Motor neuron (in vitro differentiated cells): ENCODE data around the gene NANOGP8. TPM values are rescaled to one million over a fixed set of nuclear protein-coding genes. Genes with fewer than 3 reads are reported as not detected.

Source experiments
- ATAC-seq, 8 experiments: fragments of 200-7000 bp; cut with Tn5 transposase; replicated peaks in 6 of 8; 2 replicates each; pipeline ENCODE4 v1.8.0; 2021; ENCODE audit warnings: mild to moderate bottlenecking in 8 of 8, moderate library complexity in 8 of 8
- H3K27ac ChIP-seq, 2 donors: fragments of 250-450 bp; sonication (Bioruptor Pico); 2 replicates each; pipeline ENCODE4 v1.9.0; 2021; ENCODE audit warnings: antibody characterized with exemption in 2 of 2, mild to moderate bottlenecking in 2 of 2, moderate library complexity in 1 of 2
- H3K4me1 ChIP-seq, 2 donors: fragments of 250-450 bp; sonication (Bioruptor Pico); replicated peaks in 1 of 2; 2 replicates each; pipeline ENCODE4 v1.6.1; 2021; ENCODE audit warnings: antibody characterized with exemption in 2 of 2, mild to moderate bottlenecking in 2 of 2, moderate library complexity in 1 of 2
- H3K4me3 ChIP-seq, 5 donors: fragments of 250-450 bp; sonication (Bioruptor Pico); 2 replicates each; pipeline ENCODE4 v1.9.0; 2021; ENCODE audit warnings: antibody characterized with exemption in 5 of 5, mild to moderate bottlenecking in 5 of 5, moderate library complexity in 4 of 5
- WGBS, 10 experiments: fragments of 450-650 bp; shearing (Covaris generic); methylation state at CpG; one replicate each; pipeline ENCODE4 v1.0.0; 2022; 5-methylcytosine and 5-hydroxymethylcytosine counted together
- in situ Hi-C, 9 experiments: fragments of 400-800 bp; cut with MboI; loops; one replicate each; pipeline ENCODE4 v1.15.0; 2021; ENCODE audit warnings: low sequenced_read_pairs in 9 of 9, low pct_unique_long_range_greater_than_20kb in 2 of 9; ENCODE audit not compliant: unreplicated experiment in 9 of 9
- total RNA-seq, 8 experiments: library from RNA; unstranded; fragments of 300-600 nt; gene quantifications; 2 replicates each; pipeline versions ENCODE4 v1.2.3 to v1.2.4, GENCODE V29; 2022

NANOGP8 gene
- total RNA-seq, 8 experiments from 2014 or later: 0.87 to 1.1 (median 0.97) TPM; not detected in 4

- WGBS, 10 experiments: 71 to 100% (median 87%) methylated on average over 1 to 8 of the region's 8 CpGs; no CpG with 5 or more reads in 1 of the 10 experiments
- in situ Hi-C loops: no loop called here
- no peak overlapping the region for H3K4me3 ChIP-seq
- peaks cover 0 to 7% of the 10 kb centered on the region in 2 donors for H3K4me1 ChIP-seq
- ATAC-seq: no peak
- no peak overlapping the region for H3K27ac ChIP-seq
Measured at GRCh38 chr15:35040339-35041255, 44.5 kb downstream of the NANOGP8 start.

- H3K4me3 ChIP-seq: no peak overlapping the region
- H3K27ac ChIP-seq: no peak overlapping the region
- H3K4me1 ChIP-seq: peaks cover 0 to 6% of the 10 kb centered on the region in 2 donors
- WGBS, 10 experiments: 20 to 88% (median 74%) methylated on average over 3 to 6 of the region's 6 CpGs
- in situ Hi-C loops: no loop called here
- ATAC-seq: peak in 1 of 8 experiments; percentile 81
Measured at GRCh38 chr15:35038626-35039451, 46.3 kb downstream of the NANOGP8 start.

Other genes starting within 250 kb of the NANOGP8 start
- gene AQR, start 115.6 kb downstream of the NANOGP8 start, total RNA-seq: 10 to 100 TPM; 14.9 to 46.9 (median 19.5) TPM
- 100 to 1,000 TPM in 1 of 8 experiments, 10 to 100 TPM in 7; 30.4 to 107 (median 43.8) TPM for gene ZNF770, start 97.0 kb downstream of the NANOGP8 start, total RNA-seq